ENCODE results near the gene LRRN2. TPM values are rescaled to one million over a fixed set of nuclear protein-coding genes. Genes with fewer than 3 reads are reported as not detected.

The LRRN2 gene
- total and polyA plus RNA-seq, 2 experiments from 2014 or later = 0.74 to 2.6 TPM

GRCh38 chr1:204702552-204703267 is 17.2 kb upstream of the LRRN2 start:
- Histone ChIP-seq H3F3A (replicated peaks; ENCODE audit: low read depth) (no peaks in the 10 kb centered on the region), H3K27me3 (ENCODE audit: insufficient read depth) (peaks cover 29% of the 10 kb centered on the region), H4K20me1 (replicated peaks; ENCODE audit: insufficient read depth) (no peaks in the 10 kb centered on the region; the same call in 1 of the 2 replicates), H3K4me1 (ENCODE audit: insufficient read depth) (peaks cover 21% of the 10 kb centered on the region), H3K4me3 (no peak overlapping the region), H3K36me3 (ENCODE audit: insufficient read depth) (no peaks in the 10 kb centered on the region), H3K9me2 (ENCODE audit: insufficient read depth) (0 out of 2 replicates have a peak, but pooled peaks cover 3% of the 10 kb centered on the region), H3K4me2 (no peak overlapping the region), H2AFZ (no peak overlapping the region), H3K27ac (ENCODE audit: low read depth) (no peak overlapping the region), H3K79me2 (replicated peaks; ENCODE audit: insufficient read depth) (no peaks in the 10 kb centered on the region)
- H3K27ac Mint-ChIP-seq = no peak overlapping the region
- TF ChIP-seq REST (IDR thresholded peaks at IDR 0.05; ENCODE audit: unreplicated experiment) = no peak
- no peak for TF ChIP-seq EZH2phosphoT487 (IDR thresholded peaks at IDR 0.05; ENCODE audit: unreplicated experiment)
- TF ChIP-seq ZNF114 (CRISPR knock-in tag; IDR thresholded peaks at IDR 0.05) = no peak
- no peak for TF ChIP-seq ETS1 (IDR thresholded peaks at IDR 0.05)
- no peak for TF ChIP-seq JUNB (IDR thresholded peaks at IDR 0.05; ENCODE audit: unreplicated experiment)
- no peak for TF ChIP-seq NANOG (IDR thresholded peaks at IDR 0.05; ENCODE audit: borderline replicate concordance)
- DNase-seq (ENCODE audit: low spot score) (no peak), ATAC-seq (no peak)
- H3K36me3 Mint-ChIP-seq (ENCODE audit: low read depth) = no peaks in the 10 kb centered on the region
- H3K9me3 Mint-ChIP-seq = no peaks in the 10 kb centered on the region; the same call in 2 of the 3 replicates
- H3K27me3 Mint-ChIP-seq (ENCODE audit: insufficient read depth, low read depth, poor library complexity) = peaks cover 19% of the 10 kb centered on the region
- no peak overlapping the region for H3K4me3 Mint-ChIP-seq
- H3K4me1 Mint-ChIP-seq = peaks cover 25% of the 10 kb centered on the region

- DNase-seq (ENCODE audit: low spot score) (no peak), ATAC-seq (no peak)
- Mint-ChIP-seq H3K4me1 (peaks cover 10% of the 10 kb centered on the region), H3K27ac (no peak overlapping the region), H3K4me3 (no peak overlapping the region), H3K9me3 (no peaks in the 10 kb centered on the region), H3K36me3 (ENCODE audit: low read depth) (no peaks in the 10 kb centered on the region), H3K27me3 (ENCODE audit: insufficient read depth, low read depth, poor library complexity) (peaks cover 10% of the 10 kb centered on the region)
- Histone ChIP-seq H3K36me3 (ENCODE audit: insufficient read depth) (no peaks in the 10 kb centered on the region), H3K27ac (ENCODE audit: low read depth) (no peak overlapping the region), H3K9me2 (ENCODE audit: insufficient read depth) (0 out of 2 replicates have a peak, but pooled peaks cover 3% of the 10 kb centered on the region), H4K20me1 (replicated peaks; ENCODE audit: insufficient read depth) (no peaks in the 10 kb centered on the region; the same call in 1 of the 2 replicates), H3K4me2 (no peak overlapping the region), H3K27me3 (ENCODE audit: insufficient read depth) (peaks cover 17% of the 10 kb centered on the region), H3F3A (replicated peaks; ENCODE audit: low read depth) (no peaks in the 10 kb centered on the region), H3K4me1 (ENCODE audit: insufficient read depth) (peaks cover 7% of the 10 kb centered on the region), H3K4me3 (no peak overlapping the region), H3K79me2 (replicated peaks; ENCODE audit: insufficient read depth) (no peaks in the 10 kb centered on the region), H2AFZ (no peak overlapping the region)
- no peak for TF ChIP-seq NANOG (IDR thresholded peaks at IDR 0.05; ENCODE audit: borderline replicate concordance)
- TF ChIP-seq EZH2 (IDR thresholded peaks at IDR 0.05; ENCODE audit: low read depth, unreplicated experiment) = no peak
- no peak for TF ChIP-seq ZNF462 (CRISPR knock-in tag; IDR thresholded peaks at IDR 0.05)
These were observed 15.7 kb upstream of the LRRN2 start for GRCh38 chr1:204701229-204701628.

Data from GM23338 (cell line).